HUES48 (cell line): ENCODE results near the gene EIPR1.

ENCODE experiments used
- H3K27ac ChIP-seq: one replicate; pipeline ENCODE4 v1.7.0; 2013; ENCODE audit warnings: low read depth, low read length, inconsistent platforms
- H3K27me3 ChIP-seq: 2 replicates; pipeline ENCODE4 v1.6.1; 2013; ENCODE audit warnings: mild to moderate bottlenecking, low read length; ENCODE audit not compliant: control insufficient read depth, insufficient read depth
- H3K36me3 ChIP-seq: 2 replicates; pipeline ENCODE4 v1.6.1; 2013; ENCODE audit warnings: low read length; ENCODE audit not compliant: control insufficient read depth, insufficient read depth
- H3K4me1 ChIP-seq: 2 replicates; pipeline ENCODE4 v1.6.1; 2013; ENCODE audit warnings: mild to moderate bottlenecking, low read length; ENCODE audit not compliant: control insufficient read depth, insufficient read depth
- H3K4me3 ChIP-seq: 2 replicates; pipeline ENCODE4 v1.5.1; 2013; ENCODE audit warnings: mild to moderate bottlenecking, low read depth, low read length
- H3K9ac ChIP-seq: 2 replicates; pipeline ENCODE4 v1.6.1; 2013; ENCODE audit warnings: mild to moderate bottlenecking, low read depth, low read length, moderate library complexity
- H3K9me3 ChIP-seq: 2 replicates; pipeline ENCODE4 v1.6.1; 2013; ENCODE audit warnings: low read length; ENCODE audit not compliant: control insufficient read depth, insufficient read depth

The EIPR1 gene

GRCh38 chr2:3256157-3256556 is 121.5 kb downstream of the EIPR1 start:
- peaks cover 8% of the 10 kb centered on the region for H3K9me3 ChIP-seq
- H3K27ac ChIP-seq = no peak overlapping the region
- H3K36me3 ChIP-seq = peaks cover 11% of the 10 kb centered on the region; the same call in 1 of the 2 replicates
- no peaks in the 10 kb centered on the region for H3K27me3 ChIP-seq
- H3K4me3 ChIP-seq = no peak overlapping the region
- 0 out of 2 replicates have a peak, but pooled peaks cover 4% of the 10 kb centered on the region for H3K4me1 ChIP-seq
- H3K9ac ChIP-seq = no peak overlapping the region

DNA sequence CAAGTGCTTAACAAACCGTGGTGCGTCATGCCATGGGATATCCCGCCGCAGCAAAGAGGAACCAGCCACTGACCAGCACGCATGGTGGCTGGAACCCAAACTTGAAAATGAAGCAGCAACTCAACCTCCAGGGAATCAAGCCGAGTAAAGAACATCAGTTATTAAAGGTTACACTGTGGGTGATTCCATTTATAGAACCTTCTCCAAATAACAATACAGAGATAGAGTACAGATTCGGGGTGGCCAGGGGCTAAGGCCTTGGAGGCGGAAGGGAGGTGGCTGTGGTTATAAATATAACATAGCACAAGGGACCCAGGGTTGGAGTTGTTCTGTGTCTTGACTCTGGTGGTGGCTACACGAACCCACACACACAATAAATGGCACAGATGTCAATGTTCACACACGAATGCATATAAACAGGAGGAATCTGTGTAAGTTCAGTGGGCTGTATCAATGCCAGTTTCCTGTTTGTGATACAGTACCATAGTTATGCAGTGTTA is 123.1 kb downstream of the EIPR1 start:
- Histone ChIP-seq H3K4me3 (no peak overlapping the region), H3K27ac (no peak overlapping the region), H3K4me1 (0 out of 2 replicates have a peak, but pooled peaks cover 4% of the 10 kb centered on the region), H3K9me3 (peaks cover 23% of the 10 kb centered on the region), H3K27me3 (no peaks in the 10 kb centered on the region), H3K36me3 (peaks cover 14% of the 10 kb centered on the region; the same call in 1 of the 2 replicates), H3K9ac (no peak overlapping the region)

DNA sequence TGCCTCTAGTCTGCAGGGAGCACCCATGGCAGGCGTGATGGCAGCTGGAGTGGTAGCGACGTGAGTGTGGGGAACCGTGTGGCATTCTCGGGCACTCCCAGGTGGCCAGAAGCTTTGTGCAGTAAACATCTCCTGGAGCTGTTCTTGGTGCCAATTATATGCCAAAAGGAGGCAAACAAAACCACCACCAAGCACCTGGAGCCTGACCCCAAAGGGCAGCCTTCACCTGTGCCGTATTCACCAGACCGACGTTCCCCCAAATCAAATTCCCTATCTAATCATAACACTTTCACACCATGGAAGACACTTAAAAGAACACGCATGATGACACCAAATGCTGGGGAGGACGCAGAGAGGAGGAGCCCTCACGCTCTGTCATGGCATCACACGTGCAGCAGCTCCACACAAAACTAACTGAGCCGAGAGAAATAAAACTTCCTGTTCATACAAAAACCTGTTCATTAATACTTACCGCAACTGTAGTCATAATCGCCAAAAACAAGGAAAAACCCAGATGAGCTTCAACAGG is 123.6 kb downstream of the EIPR1 start:
- Histone ChIP-seq H3K4me1 (0 out of 2 replicates have a peak, but pooled peaks cover 4% of the 10 kb centered on the region), H3K4me3 (no peak overlapping the region)

GRCh38 chr2:3251946-3252345 is 125.7 kb downstream of the EIPR1 start:
- Histone ChIP-seq H3K27me3 (no peaks in the 10 kb centered on the region), H3K27ac (no peak overlapping the region), H3K9me3 (peaks cover 34% of the 10 kb centered on the region), H3K9ac (no peak overlapping the region), H3K36me3 (peaks cover 14% of the 10 kb centered on the region; the same call in 1 of the 2 replicates), H3K4me1 (no peaks in the 10 kb centered on the region), H3K4me3 (no peak overlapping the region)

More for the DNA sequence above, 123.6 kb downstream of the EIPR1 start:
- H3K27ac ChIP-seq = no peak overlapping the region
- H3K9me3 ChIP-seq = peaks cover 28% of the 10 kb centered on the region
- H3K27me3 ChIP-seq = no peaks in the 10 kb centered on the region
- H3K36me3 ChIP-seq = peaks cover 14% of the 10 kb centered on the region; the same call in 1 of the 2 replicates
- H3K9ac ChIP-seq = no peak overlapping the region

- Histone ChIP-seq H3K27me3 (no peaks in the 10 kb centered on the region), H3K27ac (peak overlapping the region; percentile 57), H3K9ac (no peak overlapping the region), H3K36me3 (peaks cover 10% of the 10 kb centered on the region; the same call in 1 of the 2 replicates), H3K9me3 (peaks cover 34% of the 10 kb centered on the region), H3K4me1 (peaks cover under 1% of the 10 kb centered on the region; the same call in 1 of the 2 replicates), H3K4me3 (no peak overlapping the region; the same call in 1 of the 2 replicates)
These were observed 128.1 kb downstream of the EIPR1 start for GRCh38 chr2:3249476-3249962.

GRCh38 chr2:3248754-3249475 is 128.7 kb downstream of the EIPR1 start:
- Histone ChIP-seq H3K27ac (peak overlapping the region; percentile 57), H3K9me3 (peaks cover 34% of the 10 kb centered on the region), H3K27me3 (no peaks in the 10 kb centered on the region), H3K4me1 (peaks cover 7% of the 10 kb centered on the region), H3K4me3 (no peak overlapping the region; the same call in 1 of the 2 replicates), H3K36me3 (peaks cover 6% of the 10 kb centered on the region; the same call in 1 of the 2 replicates), H3K9ac (no peak overlapping the region)

DNA sequence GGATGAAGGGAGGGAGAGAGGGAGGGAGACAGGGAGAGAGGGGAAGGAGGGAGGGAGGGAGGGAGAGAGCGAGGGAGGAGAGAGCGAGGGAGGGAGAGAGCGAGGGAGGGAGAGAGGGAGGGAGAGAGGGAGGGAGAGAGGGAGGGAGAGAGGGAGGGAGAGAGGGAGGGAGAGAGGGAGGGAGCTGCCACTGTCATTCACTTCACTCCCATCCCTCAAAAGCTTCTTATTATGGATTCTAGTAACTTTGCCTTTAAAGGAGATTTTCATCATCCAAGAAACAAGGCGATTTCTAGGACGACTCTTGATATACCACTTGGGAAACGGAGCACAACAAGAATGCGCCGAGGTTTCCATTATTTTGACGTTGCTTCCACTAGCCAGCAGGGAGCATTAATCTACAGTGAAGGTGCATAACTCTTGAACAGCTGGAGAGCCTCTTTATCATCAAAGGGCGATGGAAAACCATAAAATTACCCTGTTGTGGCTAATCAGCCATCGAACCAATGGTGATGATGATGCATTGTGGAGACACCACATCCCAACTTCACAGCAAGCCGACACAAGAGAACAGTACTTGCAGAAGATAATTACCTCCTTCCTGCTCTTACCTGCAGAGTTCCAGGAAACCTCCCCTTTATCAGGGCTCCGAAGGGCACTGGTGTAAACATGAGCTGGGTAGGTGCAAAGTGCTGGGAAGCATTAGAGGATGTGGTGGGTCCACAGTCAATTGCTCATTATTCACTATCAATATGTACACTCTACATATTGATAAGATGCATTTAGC is 130.5 kb downstream of the EIPR1 start:
- no peak overlapping the region for H3K27ac ChIP-seq
- peaks cover 9% of the 10 kb centered on the region for H3K4me1 ChIP-seq
- H3K4me3 ChIP-seq = no peak overlapping the region
- H3K36me3 ChIP-seq = peaks cover 5% of the 10 kb centered on the region; the same call in 1 of the 2 replicates
- peaks cover 34% of the 10 kb centered on the region for H3K9me3 ChIP-seq
- H3K27me3 ChIP-seq = no peaks in the 10 kb centered on the region
- H3K9ac ChIP-seq = no peak overlapping the region

DNA sequence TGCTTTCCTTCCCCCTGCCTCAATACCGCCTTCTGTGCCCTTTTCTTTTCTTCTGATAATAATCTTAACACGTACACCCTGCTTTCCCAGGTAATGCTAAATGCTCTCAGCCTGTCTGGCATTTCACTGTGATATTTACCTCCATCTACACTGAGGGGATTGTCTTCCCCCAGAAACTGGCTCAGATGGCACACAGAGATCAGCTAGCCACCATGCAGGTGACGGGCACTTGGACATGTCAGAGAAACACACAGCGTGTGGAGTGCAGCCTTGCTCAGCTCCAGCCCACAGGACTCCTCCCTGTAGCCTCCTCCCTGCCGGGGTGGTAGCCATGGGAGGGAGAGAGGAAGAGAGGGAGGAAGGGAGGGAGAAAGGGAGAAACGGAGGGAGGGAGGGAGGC is 131.2 kb downstream of the EIPR1 start:
- Histone ChIP-seq H3K36me3 (peaks cover 5% of the 10 kb centered on the region; the same call in 1 of the 2 replicates), H3K9ac (no peak overlapping the region), H3K27me3 (no peaks in the 10 kb centered on the region), H3K4me3 (no peak overlapping the region), H3K27ac (no peak overlapping the region), H3K9me3 (peaks cover 29% of the 10 kb centered on the region), H3K4me1 (peaks cover 9% of the 10 kb centered on the region)

- no peak overlapping the region for H3K9ac ChIP-seq
- H3K27ac ChIP-seq = no peak overlapping the region
- peaks cover 11% of the 10 kb centered on the region for H3K9me3 ChIP-seq
- H3K4me3 ChIP-seq = no peak overlapping the region
- H3K36me3 ChIP-seq = no peaks in the 10 kb centered on the region
- no peaks in the 10 kb centered on the region for H3K27me3 ChIP-seq
- H3K4me1 ChIP-seq = peaks cover 9% of the 10 kb centered on the region
These were observed 133.1 kb downstream of the EIPR1 start for GRCh38 chr2:3244486-3244885.

- Histone ChIP-seq H3K4me1 (peaks cover 9% of the 10 kb centered on the region), H3K27me3 (no peaks in the 10 kb centered on the region), H3K9ac (no peak overlapping the region), H3K27ac (no peak overlapping the region), H3K4me3 (no peak overlapping the region), H3K9me3 (peaks cover 4% of the 10 kb centered on the region), H3K36me3 (no peaks in the 10 kb centered on the region)
These were observed 133.8 kb downstream of the EIPR1 start for GRCh38 chr2:3243804-3244203.
